Cerebellar cortex (tissue), 1 donor: ENCODE results near the gene G6PD.
A peak's percentile ranks its signal among the peaks of the same experiment; 100 is the strongest.
"Not testable (repeated sequence)": the region's sequence is repeated elsewhere in the genome, so short reads cannot be mapped to it uniquely, and the experiment has no call there.

ENCODE experiments used
- DNase-seq: peaks from one replicate; pipeline ENCODE4 v3.0.0-alpha.2; 2015; ENCODE audit warnings: low spot score

The G6PD gene

DNA sequence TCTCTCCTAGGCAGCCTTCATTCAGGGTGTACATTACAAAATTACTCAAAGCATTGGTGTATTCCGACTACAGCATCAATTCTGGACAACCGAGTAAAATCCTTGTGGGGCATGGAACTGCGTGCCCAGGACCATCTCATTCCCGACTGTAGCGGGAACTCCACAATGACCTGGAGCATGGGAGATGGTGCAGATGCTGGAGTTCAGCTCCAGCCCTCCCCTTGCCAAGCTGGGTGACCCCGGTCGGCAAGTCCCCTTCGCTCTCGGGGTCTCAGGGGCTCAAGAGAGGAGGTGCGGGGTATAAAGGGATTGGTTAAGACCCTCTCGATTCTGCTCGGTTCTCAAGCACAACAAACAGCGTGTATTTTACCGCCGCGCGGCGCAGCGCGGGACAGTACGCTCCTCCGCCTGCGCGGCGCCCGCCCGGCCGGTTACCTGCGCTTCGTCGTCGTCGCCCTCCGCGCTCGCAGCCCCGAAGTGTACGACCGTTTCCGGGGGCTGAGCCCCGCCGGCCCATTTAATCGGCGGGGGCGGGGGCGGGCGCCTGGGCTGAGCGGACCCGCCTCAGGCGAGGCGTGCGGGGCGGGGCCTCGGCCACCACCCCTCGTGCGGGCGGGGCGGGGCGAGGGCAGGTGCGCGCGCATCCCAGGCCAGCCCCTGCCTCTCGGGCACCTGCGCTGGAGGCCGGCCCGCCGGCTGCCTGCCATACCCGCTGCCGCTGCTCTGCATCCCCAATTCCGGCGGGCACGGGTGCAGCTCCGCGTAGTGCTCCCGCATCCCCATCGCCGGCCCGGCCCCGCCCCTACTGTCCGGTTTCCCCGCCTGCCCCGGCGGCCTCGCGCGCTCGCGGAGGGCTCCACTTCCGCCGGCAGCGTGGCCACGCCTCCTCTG is at the start of gene G6PD:
Gene G6PD, minus strand, starts transcription at position 493 of the 891 bp plus-strand sequence. CDS start 691 bp downstream, outside the sequence.
- DNase-seq, result no peak

DNA sequence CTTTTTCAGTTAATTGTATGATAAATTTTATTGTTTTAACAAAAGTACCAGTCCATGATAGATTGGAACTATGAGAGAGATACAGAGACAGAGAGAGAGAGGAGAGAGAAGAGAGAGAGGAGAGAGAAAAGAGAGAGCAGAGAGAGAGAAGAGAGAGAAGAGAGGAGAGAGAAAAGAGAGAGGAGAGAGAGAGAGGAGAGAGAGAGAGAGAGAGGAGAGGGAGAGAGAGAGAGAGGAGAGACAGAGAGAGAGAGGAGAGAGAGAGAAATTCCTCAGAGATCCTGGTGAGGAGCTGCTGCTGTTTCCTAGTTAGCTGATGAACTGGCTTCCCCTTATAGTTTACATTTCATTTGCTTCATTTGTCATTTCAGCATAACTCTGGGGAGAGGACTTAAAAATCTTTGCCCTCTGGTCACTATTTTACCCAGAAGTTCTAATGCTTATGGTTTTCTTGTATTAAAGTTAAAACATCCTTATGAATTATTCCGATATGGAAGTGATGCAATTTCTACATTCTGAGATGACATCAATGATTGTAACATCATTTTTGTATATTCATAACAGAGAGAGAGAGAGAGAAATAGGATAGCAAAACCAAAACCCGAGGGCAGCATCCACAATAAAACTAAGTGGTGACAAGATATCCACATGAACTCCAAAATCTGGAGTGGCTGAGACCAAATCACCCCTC is 49.1 kb upstream of the G6PD start:
- DNase-seq, result no peak

DNA sequence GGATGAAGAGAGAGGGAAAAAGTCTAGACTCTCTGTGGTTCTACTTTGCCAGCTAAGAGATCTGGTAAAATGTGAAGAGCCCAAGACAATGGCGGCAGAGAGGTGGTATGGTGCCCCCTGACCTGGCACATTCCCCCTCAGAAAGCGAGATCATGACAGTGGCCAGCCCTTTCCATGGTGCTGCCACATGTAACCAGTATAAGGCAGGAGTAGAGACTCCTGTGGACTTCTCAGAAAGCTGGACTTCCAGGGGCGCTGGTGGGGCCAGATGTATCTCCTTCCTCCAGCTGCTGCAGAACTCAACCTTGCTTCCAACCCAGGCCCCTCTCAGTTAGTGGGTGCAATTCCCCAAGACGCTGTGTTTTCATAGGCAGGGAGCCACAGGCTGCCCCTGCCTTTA is 47.8 kb upstream of the G6PD start:
- no peak for DNase-seq

DNA sequence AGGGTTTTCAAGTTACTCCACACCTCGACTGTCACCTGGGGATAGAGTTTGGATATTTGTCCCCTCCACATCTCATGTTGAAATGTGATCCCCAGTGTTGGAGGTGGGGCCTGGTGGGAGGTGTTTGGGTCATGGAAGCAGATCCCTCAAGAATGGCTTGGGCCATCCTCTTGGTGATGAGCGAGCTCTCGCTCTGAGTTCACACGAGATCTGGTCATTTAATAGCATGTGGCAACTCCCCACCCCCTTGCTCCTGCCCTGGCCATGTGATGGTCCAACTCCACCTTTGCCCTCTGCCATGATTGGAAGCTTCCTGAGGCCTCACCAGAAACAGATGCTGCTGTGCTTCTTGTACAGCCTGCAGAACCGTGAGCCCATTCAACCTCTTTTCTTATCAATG is 46.6 kb upstream of the G6PD start:
- no peak for DNase-seq

DNA sequence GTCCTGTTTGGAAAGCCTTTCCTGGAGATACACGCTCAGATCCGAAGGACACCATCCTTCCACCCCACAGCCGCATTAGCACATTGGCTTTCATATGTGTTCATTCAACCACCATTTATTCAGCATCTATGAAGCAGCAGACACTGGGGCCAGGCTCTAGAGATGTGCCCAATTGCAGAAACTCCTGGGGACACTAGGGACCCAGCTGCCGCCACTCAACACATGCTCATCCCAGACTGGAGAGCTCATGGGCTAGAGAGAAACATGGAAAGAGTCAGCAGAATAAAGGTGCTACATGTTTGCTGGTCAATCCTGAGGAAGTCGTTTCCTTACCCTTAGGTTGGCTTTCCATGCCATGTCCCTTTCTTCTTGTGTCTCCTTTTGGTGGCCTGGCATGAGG is 45.9 kb upstream of the G6PD start:
- DNase-seq, result no peak

DNA sequence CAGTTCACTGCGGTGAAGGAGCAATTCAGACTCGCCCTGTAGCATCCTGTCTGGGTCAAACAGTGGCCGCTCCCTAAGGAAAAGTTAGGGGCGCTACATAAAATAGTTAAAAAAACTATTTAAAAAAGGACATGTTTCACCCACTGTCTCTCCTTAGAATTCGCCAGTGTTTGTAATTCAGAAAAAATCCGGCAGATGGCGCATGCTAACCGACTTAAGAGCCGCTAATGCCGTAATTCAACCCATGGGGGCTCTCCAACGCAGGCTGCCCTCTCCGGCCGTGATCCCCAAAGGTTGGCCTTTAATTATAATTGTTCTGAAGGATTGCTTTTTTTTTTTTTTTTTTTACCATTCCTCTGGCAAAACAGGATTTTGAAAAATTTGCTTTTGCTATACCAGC is 43.8 kb upstream of the G6PD start:
- DNase-seq, result not testable (repeated sequence)

DNA sequence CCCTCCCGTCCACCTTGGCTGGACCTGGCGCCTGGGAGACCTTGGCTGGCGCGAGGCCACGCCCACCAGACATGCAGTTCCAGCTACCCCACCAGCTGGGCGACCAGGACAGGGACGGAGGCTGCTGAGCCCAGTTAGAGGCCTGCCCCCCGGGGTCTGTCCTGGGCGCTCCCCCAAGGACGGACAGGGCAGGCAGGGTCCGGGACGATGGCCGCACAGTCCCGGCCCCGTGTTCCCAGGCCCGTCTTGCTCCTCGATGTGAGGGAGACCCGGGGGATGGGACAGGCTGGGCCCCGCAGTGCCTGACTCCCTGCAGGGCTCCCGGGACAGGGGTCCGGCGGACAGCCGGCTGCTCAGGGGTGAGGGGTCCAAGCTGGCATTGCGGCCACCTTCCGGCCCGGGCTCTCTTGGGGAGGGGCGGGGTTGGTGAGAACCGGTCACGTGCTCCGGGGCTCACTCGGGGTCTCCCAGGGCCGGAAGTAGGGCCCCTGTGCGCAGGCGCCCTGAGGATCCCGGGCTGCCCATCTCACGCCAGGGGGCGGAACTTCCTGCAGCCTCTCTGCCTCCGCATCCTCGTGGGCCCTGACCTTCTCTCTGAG is 38.0 kb upstream of the G6PD start, which contains the start of gene CTAG1A:
Gene CTAG1A, plus strand, starts transcription at position 549 of the 599 bp plus-strand sequence. CDS start 74 bp downstream, outside the sequence.
- not testable (repeated sequence) for DNase-seq

DNA sequence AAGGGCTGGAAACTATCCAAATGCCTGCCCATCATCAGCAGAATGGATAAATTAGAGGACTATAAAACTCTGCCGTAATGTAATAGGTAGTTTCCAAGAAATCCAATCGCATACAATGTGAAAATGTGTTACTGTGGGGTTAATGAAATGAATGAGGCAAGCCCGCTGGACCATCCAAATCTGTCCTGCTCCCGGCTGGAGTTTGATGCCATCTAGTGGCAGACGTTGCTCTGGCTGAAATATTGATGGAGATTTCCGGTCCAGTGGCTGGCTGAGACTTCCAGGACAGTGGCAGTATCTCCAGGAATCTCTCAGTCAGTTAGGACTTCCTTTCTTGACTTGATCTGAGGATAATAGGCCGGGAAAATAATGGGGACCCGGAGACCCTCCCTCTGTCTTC is 36.3 kb upstream of the G6PD start:
- not testable (repeated sequence) for DNase-seq

DNA sequence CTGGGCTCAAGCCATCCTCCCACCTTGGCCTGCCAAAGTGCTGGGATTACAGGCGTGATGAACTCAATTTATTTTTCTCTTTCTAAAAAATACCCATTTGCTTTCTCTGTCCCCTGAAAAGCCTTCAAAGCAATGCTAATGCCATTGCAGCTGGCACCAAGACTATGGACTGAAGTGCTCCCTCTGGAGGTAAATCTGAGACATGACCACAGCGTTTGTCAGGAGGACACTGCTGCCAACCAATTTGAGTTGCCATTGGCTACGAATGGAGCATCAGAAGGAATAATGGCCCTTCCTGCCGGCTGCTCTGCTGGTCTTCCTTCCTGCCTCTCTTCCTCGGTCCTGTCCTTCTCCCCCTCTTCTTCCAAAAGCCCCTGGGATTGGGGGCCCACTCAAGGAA is 28.4 kb upstream of the G6PD start:
- DNase-seq, result not testable (repeated sequence)

DNA sequence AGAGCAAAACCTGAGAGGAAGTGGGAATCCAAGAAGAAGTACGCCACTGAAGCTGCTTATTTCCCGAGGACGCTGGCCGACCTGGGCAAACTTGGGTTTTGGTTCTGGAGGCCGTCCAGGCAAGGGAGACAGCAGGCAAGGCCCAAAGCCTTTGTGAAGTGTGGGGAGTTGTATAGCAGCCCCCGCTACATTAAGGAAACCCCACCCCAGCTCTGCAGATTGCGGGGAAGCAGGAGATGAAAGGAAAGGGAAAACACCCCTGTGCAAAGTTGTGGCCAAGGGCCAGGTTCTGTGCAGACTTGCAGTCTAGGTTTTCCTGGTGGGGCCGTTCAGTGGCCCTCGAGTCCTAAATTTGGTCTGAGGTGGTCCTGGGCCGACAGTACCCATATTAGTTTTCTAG is 26.4 kb upstream of the G6PD start:
- DNase-seq, result not testable (repeated sequence)

DNA sequence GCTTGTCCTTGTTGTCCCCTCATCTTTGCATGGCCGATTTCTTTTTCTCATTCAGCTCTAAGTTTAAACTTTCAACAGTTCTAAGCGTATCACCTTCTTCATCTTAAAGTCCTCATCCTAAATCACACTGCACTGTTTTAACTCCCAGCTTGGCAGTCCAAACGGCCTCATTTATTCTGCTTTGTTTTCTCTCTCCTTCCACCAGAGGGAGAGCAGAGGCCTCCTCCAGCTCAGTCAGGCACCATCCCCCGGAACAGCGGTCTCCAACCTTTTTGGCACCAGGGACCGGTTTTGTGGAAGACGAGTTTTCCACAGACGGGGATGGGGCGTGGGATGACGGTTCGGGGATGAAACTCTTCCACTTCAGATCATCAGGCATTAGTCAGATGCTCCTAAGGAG is 23.7 kb upstream of the G6PD start:
- DNase-seq, result not testable (repeated sequence)

DNA sequence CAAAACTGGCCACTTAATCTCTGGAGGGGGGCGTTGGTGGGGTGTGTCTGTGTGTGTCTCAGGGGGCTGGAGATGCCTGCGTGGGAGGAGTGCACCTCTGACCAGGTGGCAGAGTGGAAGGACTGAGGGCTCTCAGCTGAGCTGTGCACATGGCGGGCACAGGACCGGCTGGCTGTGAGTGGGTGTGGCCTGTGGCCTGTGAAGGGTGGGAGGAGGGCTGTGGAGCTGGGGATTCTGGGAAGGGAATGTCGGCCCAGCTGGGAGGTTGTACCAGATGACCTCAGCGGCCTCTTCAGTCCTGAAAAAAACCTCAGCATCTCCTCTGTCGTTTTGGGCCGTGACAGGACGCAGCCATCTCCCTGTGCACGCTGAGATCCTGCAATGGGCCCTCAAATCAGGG is 15.6 kb upstream of the G6PD start:
- DNase-seq, result not testable (repeated sequence)

DNA sequence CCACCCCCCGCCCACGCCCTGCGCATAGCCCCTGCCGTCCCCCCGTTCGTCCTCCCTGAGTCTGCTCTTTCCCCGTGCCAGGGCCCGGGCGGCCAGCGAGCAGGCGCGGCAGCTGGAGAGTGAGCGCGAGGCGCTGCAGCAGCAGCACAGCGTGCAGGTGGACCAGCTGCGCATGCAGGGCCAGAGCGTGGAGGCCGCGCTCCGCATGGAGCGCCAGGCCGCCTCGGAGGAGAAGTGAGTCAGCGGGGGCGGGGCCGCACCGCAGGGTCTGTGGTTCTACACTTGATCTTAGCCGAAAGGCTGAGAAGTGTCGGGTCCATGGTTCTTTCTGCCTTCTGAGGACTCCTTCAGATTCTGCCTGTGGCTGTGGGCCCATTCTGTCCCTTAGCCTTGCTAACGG is 13.7 kb upstream of the G6PD start:
- DNase-seq, result not testable (repeated sequence)

DNA sequence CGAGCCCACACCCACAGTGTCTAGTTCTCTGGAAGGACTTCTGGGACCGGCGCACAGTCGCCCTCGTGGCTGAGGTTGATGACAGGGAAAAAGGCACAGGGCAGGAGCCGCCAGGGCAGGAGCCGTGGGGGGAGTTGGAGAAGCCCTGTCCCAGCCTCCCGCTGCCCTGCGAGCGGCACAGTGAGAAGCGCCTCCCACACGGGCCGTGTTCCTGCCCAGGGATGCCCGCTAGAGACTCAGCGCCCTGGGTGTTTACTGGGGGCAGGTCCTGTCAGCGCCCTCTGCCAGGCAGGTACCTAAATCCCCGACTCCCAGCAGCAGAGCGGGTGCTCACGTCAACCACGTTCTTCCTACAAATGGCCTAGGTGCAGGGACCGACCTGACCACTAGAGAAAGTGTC is 12.2 kb upstream of the G6PD start:
- DNase-seq, result not testable (repeated sequence)

DNA sequence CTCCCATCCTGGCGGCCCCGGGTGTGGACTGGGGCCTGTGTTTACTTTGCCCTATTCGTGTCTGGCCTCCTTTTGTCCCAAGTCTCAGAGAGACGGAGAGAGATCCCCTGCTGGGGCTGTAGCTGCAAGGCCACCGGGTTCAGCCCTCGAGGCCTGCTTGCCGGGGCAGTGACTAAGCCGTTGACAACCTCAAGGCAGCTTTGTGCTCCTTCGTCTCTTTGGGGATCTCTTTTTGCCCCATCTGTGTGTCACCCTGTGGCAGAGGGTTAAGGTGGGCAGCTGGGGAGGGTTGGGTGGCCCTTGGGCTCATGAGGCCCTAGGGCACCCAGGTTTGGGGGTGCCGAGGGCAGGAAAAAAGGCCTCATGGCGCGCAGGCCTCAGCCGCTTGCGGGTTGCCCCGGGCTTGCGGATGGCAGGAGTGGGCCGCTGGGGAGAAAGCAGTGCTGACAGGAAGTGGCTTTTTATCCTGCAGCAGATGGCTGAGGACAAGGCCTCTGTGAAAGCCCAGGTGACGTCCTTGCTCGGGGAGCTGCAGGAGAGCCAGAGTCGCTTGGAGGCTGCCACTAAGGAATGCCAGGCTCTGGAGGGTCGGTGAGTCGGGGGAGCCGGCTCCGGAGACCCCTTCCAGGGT is 11.5 kb upstream of the G6PD start:
- not testable (repeated sequence) for DNase-seq

DNA sequence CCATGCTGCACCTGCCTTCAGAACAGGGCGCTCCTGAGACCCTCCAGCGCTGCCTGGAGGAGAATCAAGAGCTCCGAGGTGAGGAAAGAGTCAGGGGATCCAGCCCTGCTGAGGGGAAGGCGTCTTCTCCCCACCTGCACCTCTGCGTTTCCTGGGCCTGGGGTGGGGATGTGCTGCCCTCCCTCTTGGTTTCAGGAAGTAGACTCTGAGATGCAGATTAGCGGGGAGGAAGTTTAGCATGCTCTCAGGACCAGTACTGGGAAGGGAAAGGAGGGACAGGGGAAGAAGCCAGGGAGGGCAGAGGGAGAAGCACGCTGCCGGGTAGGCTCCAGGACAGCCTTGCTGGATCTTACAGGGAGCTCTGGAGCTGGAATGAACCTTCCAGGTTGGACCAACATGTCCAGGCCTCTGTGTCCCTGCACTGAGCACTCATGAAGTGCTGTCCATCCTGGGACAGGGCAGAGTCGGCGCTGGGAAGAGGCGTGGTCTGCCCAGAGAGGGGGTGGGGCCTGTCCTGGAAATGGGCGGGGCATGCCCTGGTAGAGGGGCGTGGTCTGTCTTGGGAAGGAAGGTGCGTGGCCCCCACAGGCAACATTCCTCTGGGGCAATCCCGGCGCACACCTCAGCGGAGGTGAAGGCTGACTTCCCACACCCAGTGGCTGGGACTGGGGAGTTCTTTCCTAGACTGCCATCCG is 5.6 kb upstream of the G6PD start:
- DNase-seq, result not testable (repeated sequence)

DNA sequence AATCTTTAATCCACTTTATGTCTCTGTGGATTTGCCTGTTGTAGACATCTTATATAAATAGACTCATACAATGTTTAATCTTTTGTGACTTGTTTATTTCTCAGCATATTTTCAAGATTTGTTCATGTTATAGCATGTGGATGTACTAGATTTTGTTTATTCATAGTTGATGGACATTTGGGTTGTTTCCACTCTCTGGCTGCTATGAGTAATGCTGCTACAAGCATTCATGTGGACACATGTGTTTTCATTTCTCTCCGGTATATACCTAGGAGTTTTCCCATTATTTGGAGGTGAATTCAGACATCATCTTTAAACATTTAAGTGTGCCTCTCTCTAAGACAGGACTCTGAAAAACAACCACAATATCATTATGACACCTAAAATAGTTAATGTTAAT is 3.1 kb upstream of the G6PD start:
- no peak for DNase-seq

DNA sequence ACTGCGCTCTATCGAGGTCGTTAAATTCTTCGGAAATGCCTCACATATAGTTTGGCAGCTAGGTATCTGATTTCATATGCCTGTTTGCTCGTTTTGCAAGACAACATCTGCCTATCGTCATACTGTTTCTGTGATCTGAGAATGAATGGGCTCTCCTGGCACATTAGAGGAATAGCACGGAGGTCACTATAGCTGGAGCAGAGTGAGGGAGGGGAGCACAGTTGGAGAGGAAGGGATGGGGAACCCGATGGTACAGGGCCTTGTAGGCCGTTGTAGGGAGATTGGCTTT is 1.3 kb upstream of the G6PD start:
- no peak for DNase-seq

DNA sequence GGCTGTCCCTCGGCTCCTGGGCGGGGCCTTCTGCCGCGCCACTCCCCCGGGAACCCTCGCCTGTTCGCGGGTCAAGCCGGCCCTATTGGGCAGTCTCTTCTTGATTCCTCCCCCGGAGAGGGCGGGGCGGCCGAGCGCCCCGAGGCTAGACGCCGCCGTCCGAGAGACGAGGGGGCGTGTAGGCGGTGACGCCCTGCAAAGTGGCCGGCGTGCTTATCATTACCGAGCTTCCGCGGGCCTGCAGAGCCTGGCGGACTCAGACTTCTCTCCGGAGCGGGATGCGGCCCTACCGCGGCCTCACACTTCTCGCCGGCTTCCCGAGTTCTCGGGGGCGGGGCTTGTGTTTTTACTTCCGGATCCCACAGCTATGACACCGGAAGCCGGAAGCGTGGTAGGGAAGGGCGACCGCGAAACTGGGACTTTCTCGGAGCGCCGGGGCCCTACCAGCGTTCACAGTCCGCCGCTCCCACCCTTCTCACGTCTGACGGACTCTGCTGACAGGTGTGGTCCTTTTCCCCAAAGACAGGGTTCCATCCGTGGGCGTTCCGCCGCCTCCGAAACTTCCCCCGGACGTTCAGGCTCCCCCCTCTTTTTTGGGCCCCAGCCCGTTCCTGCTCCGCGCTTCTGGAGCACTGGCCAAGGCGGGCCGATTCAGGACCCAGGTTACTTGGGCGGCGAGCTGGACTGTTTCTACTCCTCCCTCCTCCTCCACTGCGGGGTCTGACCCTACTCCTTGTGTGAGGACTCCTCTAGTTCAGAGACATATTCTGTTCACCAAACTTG is 790 bp upstream of the G6PD start, which contains the start of gene IKBKG:
Gene IKBKG, plus strand, starts transcription at position 376 of the 783 bp plus-strand sequence. CDS start 4,383 bp downstream, outside the sequence.
- peak; percentile 90 for DNase-seq

DNA sequence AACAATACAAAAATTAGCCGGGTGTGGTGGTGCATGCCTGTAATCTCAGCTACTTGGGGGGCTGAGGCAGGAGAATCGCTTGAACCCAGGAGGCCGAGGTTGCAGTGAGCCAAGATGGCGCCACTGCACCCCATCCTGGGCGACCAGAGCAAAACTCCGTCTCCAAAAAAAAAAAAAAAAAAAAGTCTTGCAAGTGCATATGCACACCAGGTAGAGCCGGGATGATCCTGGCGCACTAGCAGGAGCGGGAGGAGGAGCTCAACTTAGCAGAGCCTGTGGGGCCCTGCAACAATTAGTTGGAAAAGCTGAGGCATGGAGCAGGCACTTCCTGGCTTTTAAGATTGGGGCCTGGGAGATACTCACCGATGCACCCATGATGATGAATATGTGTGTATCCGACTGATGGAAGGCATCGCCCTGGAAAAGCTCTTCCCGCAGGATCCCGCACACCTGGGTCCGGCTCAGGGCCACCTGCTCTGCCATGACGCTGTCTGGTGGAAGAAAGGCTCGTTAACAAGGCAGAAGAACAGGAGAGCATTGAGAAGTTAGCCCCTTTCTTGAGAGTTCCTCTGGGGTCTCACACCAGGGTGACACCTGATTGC is 872 bp downstream of the G6PD start:
- DNase-seq, result no peak
